Measurements from ENCODE around the gene SWSAP1.

SWSAP1 gene

GRCh38 chr19:11390933-11391680, 16.6 kb downstream of the SWSAP1 start:
- DNase-seq (ENCODE audit: low read depth), result no peak
- TF ChIP-seq, protein P1, sequence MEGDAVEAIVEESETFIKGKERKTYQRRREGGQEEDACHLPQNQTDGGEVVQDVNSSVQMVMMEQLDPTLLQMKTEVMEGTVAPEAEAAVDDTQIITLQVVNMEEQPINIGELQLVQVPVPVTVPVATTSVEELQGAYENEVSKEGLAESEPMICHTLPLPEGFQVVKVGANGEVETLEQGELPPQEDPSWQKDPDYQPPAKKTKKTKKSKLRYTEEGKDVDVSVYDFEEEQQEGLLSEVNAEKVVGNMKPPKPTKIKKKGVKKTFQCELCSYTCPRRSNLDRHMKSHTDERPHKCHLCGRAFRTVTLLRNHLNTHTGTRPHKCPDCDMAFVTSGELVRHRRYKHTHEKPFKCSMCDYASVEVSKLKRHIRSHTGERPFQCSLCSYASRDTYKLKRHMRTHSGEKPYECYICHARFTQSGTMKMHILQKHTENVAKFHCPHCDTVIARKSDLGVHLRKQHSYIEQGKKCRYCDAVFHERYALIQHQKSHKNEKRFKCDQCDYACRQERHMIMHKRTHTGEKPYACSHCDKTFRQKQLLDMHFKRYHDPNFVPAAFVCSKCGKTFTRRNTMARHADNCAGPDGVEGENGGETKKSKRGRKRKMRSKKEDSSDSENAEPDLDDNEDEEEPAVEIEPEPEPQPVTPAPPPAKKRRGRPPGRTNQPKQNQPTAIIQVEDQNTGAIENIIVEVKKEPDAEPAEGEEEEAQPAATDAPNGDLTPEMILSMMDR (conservative IDR thresholded peaks at IDR 0.05; ENCODE audit: low read length), result no peak
- no peak overlapping the region for H3K4me3 ChIP-seq (ENCODE audit: low read length)

- TF ChIP-seq, protein P1 (conservative IDR thresholded peaks at IDR 0.05; ENCODE audit: low read length), result no peak
- no peak for DNase-seq (ENCODE audit: low read depth)
Observed at GRCh38 chr19:11397089-11397610, 22.7 kb downstream of the SWSAP1 start.

DNA sequence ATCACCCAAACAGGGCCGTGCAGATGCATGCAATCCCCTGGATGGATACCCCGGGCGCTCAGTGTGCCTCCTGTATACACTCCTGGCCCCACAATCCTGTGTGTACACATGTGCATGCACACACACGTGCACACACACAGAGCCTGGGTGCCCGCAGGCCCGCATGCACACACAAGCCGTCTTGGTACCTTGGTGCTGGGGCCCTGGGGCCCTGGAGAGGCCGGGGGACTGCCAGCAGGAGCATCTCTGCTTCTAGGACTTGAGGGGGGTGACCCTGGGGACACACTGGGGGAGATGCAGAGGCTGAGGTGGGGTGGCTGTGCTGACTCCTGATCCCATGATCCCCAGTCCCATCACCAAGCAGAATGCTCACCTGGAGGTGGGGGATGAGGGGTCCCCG, 25.2 kb downstream of the SWSAP1 start:
- no peak overlapping the region for H3K4me3 ChIP-seq (ENCODE audit: low read length)
- DNase-seq (ENCODE audit: low read depth), result no peak
- TF ChIP-seq, protein P1 (conservative IDR thresholded peaks at IDR 0.05; ENCODE audit: low read length), result no peak

More at GRCh38 chr19:11397089-11397610, 22.7 kb downstream of the SWSAP1 start:
- no peak overlapping the region for H3K4me3 ChIP-seq (ENCODE audit: low read length)

DNA sequence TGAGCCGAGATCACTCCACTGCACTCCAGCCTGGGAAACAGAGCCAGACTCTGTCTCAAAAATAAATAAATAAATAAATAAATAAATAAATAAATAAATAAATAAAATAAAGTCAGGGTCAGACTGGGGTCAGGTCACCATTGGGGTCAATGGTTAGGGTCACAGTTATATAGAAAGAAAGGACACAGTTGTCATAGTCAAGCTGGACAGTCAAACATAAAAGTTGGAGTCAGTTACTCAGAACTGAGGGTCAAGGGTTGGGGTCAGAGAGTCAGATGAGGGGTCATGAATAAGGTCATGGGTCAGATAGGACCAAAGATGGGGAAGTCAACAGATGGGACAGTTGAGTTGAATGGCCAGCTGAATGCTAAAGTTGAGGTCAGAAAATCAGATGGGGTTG, 26.3 kb downstream of the SWSAP1 start:
- no peak for DNase-seq (ENCODE audit: low read depth)
- TF ChIP-seq, protein P1 (conservative IDR thresholded peaks at IDR 0.05; ENCODE audit: low read length), result no peak
- no peak overlapping the region for H3K4me3 ChIP-seq (ENCODE audit: low read length)

GRCh38 chr19:11401808-11402543, 27.5 kb downstream of the SWSAP1 start:
- TF ChIP-seq, protein P1 (conservative IDR thresholded peaks at IDR 0.05; ENCODE audit: low read length), result no peak
- DNase-seq (ENCODE audit: low read depth), result no peak
- H3K4me3 ChIP-seq (ENCODE audit: low read length), result no peak overlapping the region

- no peak for DNase-seq (ENCODE audit: low read depth)
- TF ChIP-seq, protein P1 (conservative IDR thresholded peaks at IDR 0.05; ENCODE audit: low read length), result no peak
Observed at GRCh38 chr19:11404588-11405222, 30.2 kb downstream of the SWSAP1 start.

More at GRCh38 chr19:11404588-11405222, 30.2 kb downstream of the SWSAP1 start:
- H3K4me3 ChIP-seq (ENCODE audit: low read length), result no peak overlapping the region
